Endothelial cell of umbilical vein (primary cell): Measurements from ENCODE around the gene ZNF804B. TPM values are rescaled to one million over a fixed set of nuclear protein-coding genes. Genes with fewer than 3 reads are reported as not detected.

Experiments
- BruUV-seq: library from RNA; stranded (reverse); fragments of 400-500 nt; replicated peaks from 2 replicates; lab custom pipeline; 2021; lab: Mats Ljungman, UMichigan
- CTCF ChIA-PET: fragments of 300-600, 350-600 bp; sonication (Branson Sonifier 250); formaldehyde crosslinking; loops from one replicate; lab custom pipeline; 2021; ENCODE audit warnings: antibody characterized with exemption, inconsistent platforms; lab: Charles Lee
- POLR2A ChIA-PET: fragments of 300-600, 350-600 bp; sonication (Branson Sonifier 250); formaldehyde crosslinking; loops from one replicate; lab custom pipeline; 2021; ENCODE audit warnings: antibody characterized with exemption, inconsistent platforms; lab: Charles Lee
- DNase-seq: peaks from one replicate; pipeline ENCODE4 v3.0.0-alpha.2; 2011; ENCODE audit warnings: low read depth, low spot score
- FAIRE-seq: peaks from 2 replicates; lab custom pipeline; 2011; peaks lifted over from hg19 to GRCh38; lab: Jason Lieb, UNC
- H2AFZ ChIP-seq: 2 replicates; pipeline ENCODE4 v1.6.0; 2012; ENCODE audit warnings: low read depth, low read length, control low read depth, inconsistent platforms
- H3K27ac ChIP-seq: 2 replicates; pipeline ENCODE4 v1.5.1; 2011; ENCODE audit warnings: low read depth, mild to moderate bottlenecking, control low read depth, low read length, moderate library complexity; ENCODE audit not compliant: insufficient read depth
- H3K27me3 ChIP-seq, 2 experiments: 2 replicates each; pipeline versions ENCODE4 v1.6.0 to v1.6.1; 2011; ENCODE audit warnings: low read length in 2 of 2, mixed read lengths in 1 of 2; ENCODE audit not compliant: control insufficient read depth in 2 of 2, insufficient read depth in 2 of 2
- H3K36me3 ChIP-seq, 2 experiments: 2 replicates in 1 of 2; 3 replicates in 1 of 2; pipeline ENCODE4 v1.5.1; 2011; ENCODE audit warnings: low read length in 2 of 2, mild to moderate bottlenecking in 1 of 2, moderate library complexity in 1 of 2; ENCODE audit not compliant: control insufficient read depth in 2 of 2, insufficient read depth in 2 of 2; ENCODE audit errors: extremely low read depth in 1 of 2
- H3K4me1 ChIP-seq: 3 replicates; pipeline ENCODE4 v1.5.1; 2011; ENCODE audit warnings: mild to moderate bottlenecking, low read length; ENCODE audit not compliant: control insufficient read depth, insufficient read depth; ENCODE audit errors: extremely low read depth
- H3K4me2 ChIP-seq: 2 replicates; pipeline ENCODE4 v1.6.1; 2011; ENCODE audit warnings: low read length, control low read depth, mixed read lengths; ENCODE audit not compliant: insufficient read depth
- H3K4me3 ChIP-seq, 3 experiments: fragments of 200-600 bp in 1 of 3; sonication (generic), shearing (Covaris generic) in 1 of 3; replicated peaks in 1 of 3; 2 replicates each; pipeline ENCODE4 v1.5.1; 2011 to 2016; ENCODE audit warnings: control low read depth in 3 of 3, low read length in 3 of 3, mild to moderate bottlenecking in 2 of 3, inconsistent platforms in 1 of 3, low read depth in 1 of 3, moderate library complexity in 1 of 3; ENCODE audit not compliant: insufficient read depth in 1 of 3
- H3K79me2 ChIP-seq: 2 replicates; pipeline ENCODE4 v1.6.0; 2012; ENCODE audit warnings: low read length, inconsistent platforms; ENCODE audit not compliant: control insufficient read depth, insufficient read depth
- H3K9ac ChIP-seq: replicated peaks from 2 replicates; pipeline ENCODE3; 2011; ENCODE audit warnings: low read length, control low read depth; ENCODE audit not compliant: insufficient read depth; ENCODE audit errors: extremely low read depth
- H3K9me1 ChIP-seq: replicated peaks from 3 replicates; pipeline ENCODE4 v1.6.0; 2011; ENCODE audit warnings: mild to moderate bottlenecking, low read length; ENCODE audit not compliant: control insufficient read depth, insufficient read depth; ENCODE audit errors: extremely low read depth
- H3K9me3 ChIP-seq: replicated peaks from 2 replicates; pipeline ENCODE4 v1.5.1; 2012; ENCODE audit warnings: low read length, inconsistent platforms; ENCODE audit not compliant: control insufficient read depth, insufficient read depth
- H4K20me1 ChIP-seq: replicated peaks from 2 replicates; pipeline ENCODE3; 2011; ENCODE audit warnings: mild to moderate bottlenecking, low read length; ENCODE audit not compliant: control insufficient read depth, insufficient read depth; ENCODE audit errors: extremely low read depth
- FOS ChIP-seq: IDR thresholded peaks from 2 replicates; pipeline ENCODE4 v1.6.1; 2011; ENCODE audit warnings: mild to moderate bottlenecking, low read length, moderate library complexity, borderline replicate concordance; ENCODE audit not compliant: insufficient read depth
- MAX ChIP-seq: IDR thresholded peaks from 2 replicates; pipeline ENCODE4 v1.6.1; 2011; ENCODE audit not compliant: insufficient read depth, insufficient read length
- POLR2A ChIP-seq: IDR thresholded peaks from 2 replicates; pipeline ENCODE4 v1.6.1; 2012; ENCODE audit warnings: low read depth, mild to moderate bottlenecking, control low read depth, low read length
- POLR2AphosphoS5 ChIP-seq: IDR thresholded peaks from 2 replicates; pipeline ENCODE4 v1.6.1; 2012; ENCODE audit warnings: low read depth, mild to moderate bottlenecking, control low read depth, low read length, moderate library complexity; ENCODE audit not compliant: insufficient read depth
- dilution Hi-C: fragments of 300-500 bp; cut with MboI; formaldehyde crosslinking; loops from one replicate; pipeline ENCODE4 v1.15.0; 2019; ENCODE audit warnings: low sequenced_read_pairs; ENCODE audit not compliant: extremely low pct_ligation_motif_present
- intact Hi-C: fragments of 100-400 bp; cut with micrococcal nuclease; formaldehyde crosslinking; loops from one replicate; pipeline ENCODE4 v1.10.0; 2022
- polyA plus RNA-seq, 4 experiments: library from polyadenylated mRNA; depleted of rRNA in 3 of 4; stranded (reverse) in 3 of 4; unstranded in 1 of 4; fragments of >200 nt; gene quantifications; 2 replicates each; pipeline versions ENCODE4 v1.2.1 to v1.2.3, GENCODE V29; 2011 to 2012; ENCODE audit warnings: missing spikeins in 1 of 4
- total RNA-seq: library from RNA; stranded (reverse); gene quantifications from 2 replicates; pipeline ENCODE4 v1.2.3, GENCODE V29; 2021

The ZNF804B gene
- total and polyA plus RNA-seq, 2 donors (not counting 3 experiments of a cell fraction or from before 2014, with no cell fraction given), result not detected

GRCh38 chr7:89129600-89130375 is 370.3 kb downstream of the ZNF804B start:
- FAIRE-seq, result no peak
- ChIA-PET POLR2A (no interaction called here), CTCF (no interaction called here)

DNA sequence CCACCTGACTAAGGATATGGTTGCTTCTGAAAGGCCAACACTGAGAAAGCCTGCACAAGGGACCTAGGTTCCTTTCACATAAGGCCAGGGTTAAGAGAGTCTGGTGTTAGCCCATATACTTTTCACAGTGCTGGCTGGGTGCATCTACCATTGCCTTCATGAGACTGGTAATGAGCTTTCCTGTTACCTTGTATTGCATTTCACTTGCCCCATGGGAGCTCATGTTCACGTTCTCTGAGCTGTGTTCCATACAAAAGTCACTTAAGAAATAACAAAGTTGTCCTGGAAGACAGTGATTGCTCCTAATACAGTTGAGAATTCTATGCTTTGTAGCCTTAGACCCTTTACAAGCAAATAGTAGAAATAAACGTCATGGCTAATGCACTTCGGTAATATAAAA is 373.9 kb downstream of the ZNF804B start:
- FAIRE-seq (no peak), DNase-seq (no peak)
- H3K9me1 ChIP-seq, result no peaks in the 10 kb centered on the region
- no peaks in the 10 kb centered on the region for H3K79me2 ChIP-seq
- CTCF ChIA-PET, result no interaction called here
- no peak overlapping the region for H3K4me2 ChIP-seq
- no peak overlapping the region for H3K4me3 ChIP-seq
- H3K9me3 ChIP-seq, result peaks cover 6% of the 10 kb centered on the region
- no peaks in the 10 kb centered on the region for H3K27me3 ChIP-seq
- H3K36me3 ChIP-seq, result no peaks in the 10 kb centered on the region
- POLR2A ChIA-PET, result no interaction called here
- no peak overlapping the region for H3K27ac ChIP-seq
- intact Hi-C loops, result no loop called here
- no peak overlapping the region for H2AFZ ChIP-seq
- H4K20me1 ChIP-seq, result no peaks in the 10 kb centered on the region
- dilution Hi-C loops, result no loop called here
- BruUV-seq, result no TSS peak
- TF ChIP-seq POLR2AphosphoS5 (no peak), POLR2A (no peak)
- no peaks in the 10 kb centered on the region for H3K4me1 ChIP-seq
- no peak overlapping the region for H3K9ac ChIP-seq

More at GRCh38 chr7:89129600-89130375, 370.3 kb downstream of the ZNF804B start:
- no peak for DNase-seq
- no TSS peak for BruUV-seq
- no peaks in the 10 kb centered on the region for H3K9me1 ChIP-seq
- H3K9me3 ChIP-seq, result peaks cover 6% of the 10 kb centered on the region
- H3K27ac ChIP-seq, result no peak overlapping the region
- no peak overlapping the region for H3K4me2 ChIP-seq
- intact Hi-C loops (no loop called here), dilution Hi-C loops (no loop called here)
- H3K4me3 ChIP-seq, result no peak overlapping the region
- H3K36me3 ChIP-seq, result no peaks in the 10 kb centered on the region
- H3K4me1 ChIP-seq, result no peaks in the 10 kb centered on the region
- H3K27me3 ChIP-seq, result no peaks in the 10 kb centered on the region
- no peak overlapping the region for H2AFZ ChIP-seq
- H3K9ac ChIP-seq, result no peak overlapping the region
- H3K79me2 ChIP-seq, result no peaks in the 10 kb centered on the region
- TF ChIP-seq FOS, result no peak
- TF ChIP-seq MAX, result no peak
- no peaks in the 10 kb centered on the region for H4K20me1 ChIP-seq
